SK-N-SH (cell line): Measurements from ENCODE around the gene TBC1D5. TPM values are rescaled to one million over a fixed set of nuclear protein-coding genes. Genes with fewer than 3 reads are reported as not detected.

Experiments
- CTCF ChIA-PET: fragments of 300-600, 350-600 bp; formaldehyde crosslinking; extraction: SDS; loops from one replicate; lab custom pipeline; 2021; lab: Yijun Ruan, JAX
- POLR2A ChIA-PET: fragments of 350-600 bp; sonication (Branson Sonifier 250); formaldehyde crosslinking; extraction: SDS; loops from one replicate; lab custom pipeline; 2020; ENCODE audit warnings: antibody characterized with exemption, inconsistent platforms; lab: Yijun Ruan, JAX
- DNase-seq: peaks from one replicate; pipeline ENCODE4 v3.0.0; 2012
- H2AFZ ChIP-seq: fragments of 200-600 bp; sonication (generic); 2 replicates; pipeline ENCODE4 v1.8.1; 2016; ENCODE audit warnings: antibody characterized with exemption, mild to moderate bottlenecking, low read depth
- H3F3A ChIP-seq: fragments of 200-600 bp; sonication (generic); replicated peaks from 2 replicates; pipeline ENCODE3; 2016; ENCODE audit warnings: antibody characterized with exemption, mild to moderate bottlenecking; ENCODE audit not compliant: insufficient read depth
- H3K27ac ChIP-seq, 2 experiments: fragments of 200-500 bp in 1 of 2; fragments of 200-600 bp in 1 of 2; sonication (Bioruptor generic) in 1 of 2; sonication (generic), shearing (Covaris generic) in 1 of 2; 2 replicates each; pipeline versions ENCODE4 v1.5.1 to v1.6.1; 2014 to 2016; ENCODE audit warnings: low read depth in 2 of 2, inconsistent platforms in 1 of 2, low read length in 1 of 2, mild to moderate bottlenecking in 1 of 2, mixed read lengths in 1 of 2
- H3K27me3 ChIP-seq: fragments of 200-600 bp; sonication (generic), shearing (Covaris generic); 2 replicates; pipeline ENCODE4 v1.6.1; 2016; ENCODE audit warnings: mixed run types; ENCODE audit not compliant: insufficient read depth
- H3K36me3 ChIP-seq, 2 experiments: fragments of 200-500 bp in 1 of 2; fragments of 200-600 bp in 1 of 2; sonication (Bioruptor generic) in 1 of 2; sonication (generic) in 1 of 2; replicated peaks in 1 of 2; 2 replicates each; pipeline versions ENCODE3 to v1.5.1; 2014 to 2016; ENCODE audit warnings: low read length in 1 of 2, mild to moderate bottlenecking in 1 of 2; ENCODE audit not compliant: insufficient read depth in 2 of 2, control insufficient read depth in 1 of 2
- H3K4me1 ChIP-seq, 2 experiments: fragments of 200-500 bp in 1 of 2; fragments of 200-600 bp in 1 of 2; sonication (Bioruptor generic) in 1 of 2; sonication (generic), shearing (Covaris generic) in 1 of 2; 2 replicates each; pipeline versions ENCODE4 v1.5.1 to v1.6.1; 2014 to 2016; ENCODE audit warnings: low read depth in 1 of 2, low read length in 1 of 2, mixed run types in 1 of 2; ENCODE audit not compliant: insufficient read depth in 2 of 2, control insufficient read depth in 1 of 2
- H3K4me2 ChIP-seq: fragments of 200-600 bp; sonication (generic), shearing (Covaris generic); 2 replicates; pipeline ENCODE4 v1.6.1; 2017; ENCODE audit warnings: mixed run types
- H3K4me3 ChIP-seq, 2 experiments: fragments of 200-500 bp in 1 of 2; fragments of 200-600 bp in 1 of 2; sonication (Bioruptor generic) in 1 of 2; sonication (generic), shearing (Covaris generic) in 1 of 2; 2 replicates each; pipeline versions ENCODE4 v1.5.1 to v1.8.1; 2014 to 2016; ENCODE audit warnings: low read depth in 2 of 2, inconsistent platforms in 1 of 2, low read length in 1 of 2, mild to moderate bottlenecking in 1 of 2, mixed read lengths in 1 of 2, moderate library complexity in 1 of 2
- H3K79me2 ChIP-seq: fragments of 200-600 bp; sonication (generic); 2 replicates; pipeline ENCODE4 v1.8.1; 2017; ENCODE audit warnings: mild to moderate bottlenecking; ENCODE audit not compliant: insufficient read depth
- H3K9ac ChIP-seq: fragments of 200-600 bp; sonication (generic); 2 replicates; pipeline ENCODE4 v1.6.1; 2017; ENCODE audit warnings: mixed run types
- H3K9me2 ChIP-seq: fragments of 200-600 bp; sonication (generic); 2 replicates; pipeline ENCODE4 v1.6.1; 2017; ENCODE audit warnings: mixed run types
- H3K9me3 ChIP-seq: fragments of 200-600 bp; sonication (generic); 2 replicates; pipeline ENCODE4 v1.6.1; 2017; ENCODE audit warnings: mixed run types, mild to moderate bottlenecking, moderate library complexity
- H4K20me1 ChIP-seq: fragments of 200-600 bp; sonication (generic); 2 replicates; pipeline ENCODE4 v1.6.1; 2017; ENCODE audit warnings: mild to moderate bottlenecking, mixed run types; ENCODE audit not compliant: insufficient read depth
- EP300 ChIP-seq, 2 experiments: IDR thresholded peaks; 2 replicates each; pipeline versions ENCODE4 v1.4.0 to v1.6.1; 2012; ENCODE audit warnings: borderline replicate concordance in 1 of 2, low read depth in 1 of 2, low read length in 1 of 2
- FOXJ3 ChIP-seq: sonication (generic); formaldehyde crosslinking; IDR thresholded peaks from 2 replicates; pipeline ENCODE4 v1.5.1; 2020; ENCODE audit warnings: mild to moderate bottlenecking, missing genetic modification reagents
- GABPA ChIP-seq: IDR thresholded peaks from 2 replicates; pipeline ENCODE4 v1.4.0; 2012; ENCODE audit warnings: low read depth, mild to moderate bottlenecking
- MAX ChIP-seq: IDR thresholded peaks from 2 replicates; pipeline ENCODE4 v1.4.0; 2012; ENCODE audit warnings: low read depth
- MEF2A ChIP-seq: IDR thresholded peaks from 2 replicates; pipeline ENCODE4 v1.4.0; 2012; ENCODE audit warnings: low read depth, borderline replicate concordance
- MXI1 ChIP-seq: IDR thresholded peaks from 2 replicates; pipeline ENCODE4 v1.6.1; 2012; ENCODE audit warnings: mild to moderate bottlenecking, low read depth, low read length, improper control_type of control experiment
- PBX3 ChIP-seq: IDR thresholded peaks from 2 replicates; pipeline ENCODE4; 2012
- POLR2AphosphoS5 ChIP-seq: IDR thresholded peaks from 2 replicates; pipeline ENCODE4 v1.6.1; 2012; ENCODE audit warnings: low read depth, low read length
- REST ChIP-seq: IDR thresholded peaks from 2 replicates; pipeline ENCODE4 v1.6.1; 2012; ENCODE audit warnings: mild to moderate bottlenecking, low read depth, low read length, moderate library complexity
- SIN3A ChIP-seq: IDR thresholded peaks from 2 replicates; pipeline ENCODE4 v1.6.1; 2012; ENCODE audit warnings: low read depth, mild to moderate bottlenecking, low read length, moderate library complexity, borderline replicate concordance
- SMC3 ChIP-seq: IDR thresholded peaks from 2 replicates; pipeline ENCODE4 v1.6.1; 2012; ENCODE audit warnings: low read depth, low read length, improper control_type of control experiment
- USF2 ChIP-seq: fragments of 150-350 bp; IDR thresholded peaks from 2 replicates; pipeline ENCODE4 v1.6.1; 2017; ENCODE audit warnings: antibody characterized with exemption, low read length, low read depth, borderline replicate concordance
- YY1 ChIP-seq: IDR thresholded peaks from 2 replicates; pipeline ENCODE4 v1.4.0; 2012; ENCODE audit warnings: low read depth, mild to moderate bottlenecking
- WGBS: methylation state at CpG from one replicate; pipeline ENCODE4 v1.1.6; 2017; ENCODE audit warnings: low lambda C conversion rate; 5-methylcytosine and 5-hydroxymethylcytosine counted together
- polyA plus RNA-seq, 3 experiments: library from polyadenylated mRNA; depleted of rRNA; stranded (reverse); fragments of >200 nt; gene quantifications; 2 replicates each; pipeline ENCODE4 v1.2.3, GENCODE V29; 2012
- TF ChIP-seq, protein P1 (sequence below): fragments of 200-600 bp; sonication (generic); IDR thresholded peaks from 2 replicates; pipeline ENCODE4 v1.6.1; 2017; ENCODE audit warnings: antibody characterized with exemption, mild to moderate bottlenecking, moderate library complexity
- TF ChIP-seq, protein P2 (sequence below): IDR thresholded peaks from 2 replicates; pipeline ENCODE4 v1.4.0; 2012; ENCODE audit warnings: low read depth, borderline replicate concordance

TBC1D5 gene
- polyA plus RNA-seq, 1 of the 3 experiments (the other 2 are of a cell fraction), result 19.5 TPM

GRCh38 chr3:17322106-17322793 is 420.2 kb downstream of the TBC1D5 start:
- Histone ChIP-seq H3F3A (no peaks in the 10 kb centered on the region), H3K9me2 (no peaks in the 10 kb centered on the region), H2AFZ (no peak overlapping the region), H3K27ac (no peak overlapping the region), H3K4me2 (no peak overlapping the region), H3K9ac (no peak overlapping the region), H3K36me3 (no peaks in the 10 kb centered on the region), H3K79me2 (no peaks in the 10 kb centered on the region), H4K20me1 (no peaks in the 10 kb centered on the region), H3K4me3 (no peak overlapping the region), H3K9me3 (no peaks in the 10 kb centered on the region), H3K4me1 (no peaks in the 10 kb centered on the region; a peak in 1 of 4 replicates), H3K27me3 (no peaks in the 10 kb centered on the region)
- TF ChIP-seq FOXJ3 (CRISPR knock-in tag), result no peak
- TF ChIP-seq PBX3, result no peak
- no peak for TF ChIP-seq POLR2AphosphoS5
- TF ChIP-seq SIN3A, result no peak
- TF ChIP-seq GABPA, result no peak
- no peak for TF ChIP-seq EP300 (IDR thresholded peaks at IDR 0.05; ENCODE audit: borderline replicate concordance in 1 of 2, low read depth in 1 of 2, low read length in 1 of 2)
- no peak for TF ChIP-seq USF2
- TF ChIP-seq MXI1, result no peak
- TF ChIP-seq, protein P1, sequence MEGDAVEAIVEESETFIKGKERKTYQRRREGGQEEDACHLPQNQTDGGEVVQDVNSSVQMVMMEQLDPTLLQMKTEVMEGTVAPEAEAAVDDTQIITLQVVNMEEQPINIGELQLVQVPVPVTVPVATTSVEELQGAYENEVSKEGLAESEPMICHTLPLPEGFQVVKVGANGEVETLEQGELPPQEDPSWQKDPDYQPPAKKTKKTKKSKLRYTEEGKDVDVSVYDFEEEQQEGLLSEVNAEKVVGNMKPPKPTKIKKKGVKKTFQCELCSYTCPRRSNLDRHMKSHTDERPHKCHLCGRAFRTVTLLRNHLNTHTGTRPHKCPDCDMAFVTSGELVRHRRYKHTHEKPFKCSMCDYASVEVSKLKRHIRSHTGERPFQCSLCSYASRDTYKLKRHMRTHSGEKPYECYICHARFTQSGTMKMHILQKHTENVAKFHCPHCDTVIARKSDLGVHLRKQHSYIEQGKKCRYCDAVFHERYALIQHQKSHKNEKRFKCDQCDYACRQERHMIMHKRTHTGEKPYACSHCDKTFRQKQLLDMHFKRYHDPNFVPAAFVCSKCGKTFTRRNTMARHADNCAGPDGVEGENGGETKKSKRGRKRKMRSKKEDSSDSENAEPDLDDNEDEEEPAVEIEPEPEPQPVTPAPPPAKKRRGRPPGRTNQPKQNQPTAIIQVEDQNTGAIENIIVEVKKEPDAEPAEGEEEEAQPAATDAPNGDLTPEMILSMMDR, result no peak
- TF ChIP-seq SMC3, result no peak
- no peak for TF ChIP-seq REST
- TF ChIP-seq MEF2A, result no peak
- TF ChIP-seq, protein P2, sequence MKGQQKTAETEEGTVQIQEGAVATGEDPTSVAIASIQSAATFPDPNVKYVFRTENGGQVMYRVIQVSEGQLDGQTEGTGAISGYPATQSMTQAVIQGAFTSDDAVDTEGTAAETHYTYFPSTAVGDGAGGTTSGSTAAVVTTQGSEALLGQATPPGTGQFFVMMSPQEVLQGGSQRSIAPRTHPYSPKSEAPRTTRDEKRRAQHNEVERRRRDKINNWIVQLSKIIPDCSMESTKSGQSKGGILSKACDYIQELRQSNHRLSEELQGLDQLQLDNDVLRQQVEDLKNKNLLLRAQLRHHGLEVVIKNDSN, result no peak
- no peak for TF ChIP-seq MAX
- no peak for TF ChIP-seq YY1
- CTCF ChIA-PET, result interaction anchor here (1.2 kb wide), 1 partner anchor 92 kb away, joined by 3 read pairs; no protein-coding TSS in a partner anchor
- WGBS, result 93% methylated on average over 5 of the region's 5 CpGs
- no peak for DNase-seq
- POLR2A ChIA-PET, result no interaction called here
